GM21515 (cell line): ENCODE data around the gene CEND1.

Experiments
- ATAC-seq: cut with Tn5 transposase; IDR thresholded peaks from one replicate; pipeline ENCODE4 v1.9.1; 2021; ENCODE audit not compliant: unreplicated experiment

Gene CEND1

GRCh38 chr11:827897-828192 lies 38.0 kb upstream of the CEND1 start, which contains the start of gene CRACR2B:
TSS of gene CRACR2B (plus strand) at chr11:827919. CDS start at chr11:828608, 689 bp downstream.
- no peak for ATAC-seq

- ATAC-seq = no peak
Observed at GRCh38 chr11:827146-827896, 37.4 kb upstream of the CEND1 start.

GRCh38 chr11:826836-827145 lies 36.9 kb upstream of the CEND1 start:
- no peak for ATAC-seq

- no peak for ATAC-seq
Observed at GRCh38 chr11:826227-826621, 36.3 kb upstream of the CEND1 start.

- ATAC-seq = no peak
Observed at GRCh38 chr11:825366-826226, 35.7 kb upstream of the CEND1 start.

DNA sequence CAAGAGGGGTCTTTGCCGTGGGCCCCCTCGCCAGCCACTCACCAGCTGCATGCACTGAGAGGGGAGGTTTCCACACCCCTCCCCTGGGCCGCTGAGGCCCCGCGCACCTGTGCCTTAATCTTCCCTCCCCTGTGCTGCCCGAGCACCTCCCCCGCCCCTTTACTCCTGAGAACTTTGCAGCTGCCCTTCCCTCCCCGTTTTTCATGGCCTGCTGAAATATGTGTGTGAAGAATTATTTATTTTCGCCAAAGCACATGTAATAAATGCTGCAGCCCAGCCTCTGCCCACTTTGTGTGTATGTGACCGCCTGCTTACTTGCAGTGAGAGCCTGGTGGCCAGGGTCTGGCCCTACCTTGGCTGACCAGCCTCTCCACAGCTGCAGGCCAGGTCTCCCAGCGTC lies 35.1 kb upstream of the CEND1 start:
- ATAC-seq = no peak

DNA sequence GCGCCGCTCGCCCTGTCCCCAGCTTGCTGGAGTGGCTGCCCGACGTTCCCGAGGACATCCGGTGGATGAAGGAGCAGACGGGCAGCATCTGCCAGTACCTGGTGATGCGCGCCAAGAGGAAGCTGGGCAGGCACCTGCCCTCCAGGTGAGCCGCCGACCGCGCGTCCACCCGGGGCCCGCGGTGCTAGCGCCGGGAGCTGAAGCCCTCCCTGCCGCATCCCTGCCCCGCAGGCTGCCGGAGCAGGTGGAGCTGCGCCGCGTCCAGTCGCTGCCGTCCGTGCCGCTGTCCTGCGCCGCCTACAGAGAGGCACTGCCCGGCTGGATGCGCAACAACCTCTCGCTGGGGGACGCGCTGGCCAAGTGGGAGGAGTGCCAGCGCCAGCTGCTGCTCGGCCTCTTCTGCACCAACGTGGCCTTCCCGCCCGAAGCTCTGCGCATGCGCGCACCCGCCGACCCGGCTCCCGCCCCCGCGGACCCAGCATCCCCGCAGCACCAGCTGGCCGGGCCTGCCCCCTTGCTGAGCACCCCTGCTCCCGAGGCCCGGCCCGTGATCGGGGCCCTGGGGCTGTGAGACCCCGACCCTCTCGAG lies 34.5 kb upstream of the CEND1 start:
- no peak for ATAC-seq

GRCh38 chr11:823441-824291 lies 33.8 kb upstream of the CEND1 start:
- ATAC-seq = no peak

GRCh38 chr11:821512-822371 lies 31.9 kb upstream of the CEND1 start:
- ATAC-seq = no peak

GRCh38 chr11:820655-821511 lies 31.0 kb upstream of the CEND1 start:
- ATAC-seq = no peak

- peak; percentile 49 for ATAC-seq
Observed at GRCh38 chr11:819943-820649, 30.2 kb upstream of the CEND1 start.

- peak; percentile 56 for ATAC-seq
Observed at GRCh38 chr11:819129-819931, 29.4 kb upstream of the CEND1 start.

DNA sequence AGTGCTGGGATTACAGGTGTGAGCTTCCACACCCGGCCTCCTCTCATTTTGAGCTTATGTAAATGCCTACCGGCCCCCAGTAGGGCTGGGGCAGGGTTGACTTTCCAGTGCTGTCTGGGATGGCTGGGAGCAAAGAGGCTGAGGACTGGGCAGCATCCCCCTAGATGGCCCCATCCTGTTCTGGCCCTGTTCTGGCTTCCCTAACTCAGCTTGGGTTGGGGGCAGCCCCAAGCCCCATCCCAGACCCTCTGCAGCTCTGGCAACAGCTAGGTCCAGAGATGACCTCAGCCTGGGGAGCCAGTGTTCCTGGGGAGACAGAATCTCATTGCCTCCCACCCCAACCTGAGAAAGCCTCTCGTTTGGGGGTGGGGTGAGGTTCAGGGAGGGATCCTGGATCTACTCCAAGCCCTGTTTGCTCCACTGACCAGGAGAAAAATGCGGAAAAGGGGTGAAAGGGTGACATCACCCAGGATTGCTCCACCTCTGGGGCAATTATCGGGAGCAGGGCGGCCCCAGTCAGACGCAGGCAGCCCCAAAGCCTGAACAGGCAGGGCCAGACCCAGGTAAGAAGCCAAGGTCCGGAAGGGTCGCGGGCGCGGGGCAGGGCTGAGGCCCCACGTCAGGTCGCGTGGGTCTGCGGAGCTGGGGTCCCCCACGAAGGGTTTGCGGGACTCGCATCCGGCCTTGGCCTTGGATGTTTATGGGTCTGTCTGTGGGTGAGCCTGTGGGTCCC lies 28.7 kb upstream of the CEND1 start, which contains the start of gene PNPLA2:
Gene PNPLA2 (plus strand): TSS at position 519 of the 733 bp plus-strand sequence. CDS start 805 bp downstream, outside the sequence.
- ATAC-seq = peak; percentile 3

DNA sequence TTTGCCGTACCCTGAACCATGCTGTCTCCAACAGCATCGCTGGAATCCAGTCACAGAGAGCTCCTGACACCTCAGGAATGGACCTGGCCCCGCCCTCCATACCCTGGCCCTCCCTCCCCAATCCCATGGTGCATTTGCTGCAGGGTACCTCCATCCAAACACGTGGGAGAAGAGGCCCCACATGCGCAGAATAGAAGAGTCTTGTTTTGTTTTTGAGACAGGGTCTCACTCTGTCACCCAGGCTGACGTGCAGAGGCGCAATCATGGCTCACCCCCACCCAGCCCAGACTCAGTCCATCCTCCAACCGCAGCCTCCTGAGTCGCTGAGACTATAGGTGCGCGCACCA lies 26.5 kb upstream of the CEND1 start:
- no peak for ATAC-seq

- ATAC-seq = no peak
Observed at GRCh38 chr11:815675-816432, 26.0 kb upstream of the CEND1 start.

- no peak for ATAC-seq
Observed at GRCh38 chr11:813456-814096, 23.7 kb upstream of the CEND1 start.
